ENCODE measurements around the gene TLR10.

- TF ChIP-seq EGR1 (IDR thresholded peaks at IDR 0.05) (no peak), REST (IDR thresholded peaks at IDR 0.05; ENCODE audit: low read depth) (no peak), YY1 (IDR thresholded peaks at IDR 0.05; ENCODE audit: low read depth) (no peak), TEAD4 (IDR thresholded peaks at IDR 0.05) (no peak), FOXM1 (IDR thresholded peaks at IDR 0.05; ENCODE audit: borderline replicate concordance, low read depth) (no peak), TAF1 (IDR thresholded peaks at IDR 0.05; ENCODE audit: low read depth) (no peak), RAD21 (IDR thresholded peaks at IDR 0.05; ENCODE audit: low read depth) (no peak), ZBTB7A (IDR thresholded peaks at IDR 0.05; ENCODE audit: low read depth) (no peak), MAX (IDR thresholded peaks at IDR 0.05) (no peak)
Measured at GRCh38 chr4:38749336-38749735, 33.5 kb downstream of the TLR10 start.

Data from Ishikawa (cell line).